GM19438 (cell line): ENCODE measurements around the gene PHC2.
"Not testable (repeated sequence)": the region's sequence is repeated elsewhere in the genome, so short reads cannot be mapped to it uniquely, and the experiment has no call there.

Experiments
- ATAC-seq: cut with Tn5 transposase; IDR thresholded peaks from one replicate; pipeline ENCODE4 v1.9.1; 2021; ENCODE audit warnings: low read depth; ENCODE audit not compliant: unreplicated experiment

Gene PHC2

GRCh38 chr1:33299461-33300155, 131.3 kb downstream of the PHC2 start:
- no peak for ATAC-seq

GRCh38 chr1:33298623-33299277, 132.1 kb downstream of the PHC2 start:
- no peak for ATAC-seq

- ATAC-seq: no peak
Observed at GRCh38 chr1:33297911-33298622, 132.8 kb downstream of the PHC2 start.

GRCh38 chr1:33296824-33297223, 134.1 kb downstream of the PHC2 start:
- ATAC-seq: no peak

- ATAC-seq: no peak
Observed at GRCh38 chr1:33296082-33296458, 134.8 kb downstream of the PHC2 start.

- ATAC-seq: peak; percentile 82
Observed at GRCh38 chr1:33295450-33296081, 135.3 kb downstream of the PHC2 start.

- ATAC-seq: no peak
Observed at GRCh38 chr1:33295023-33295422, 135.9 kb downstream of the PHC2 start.

- no peak for ATAC-seq
Observed at GRCh38 chr1:33294071-33295010, 136.6 kb downstream of the PHC2 start.

GRCh38 chr1:33292726-33293340, 138.1 kb downstream of the PHC2 start:
- ATAC-seq: no peak

GRCh38 chr1:33290615-33291014, 140.3 kb downstream of the PHC2 start:
- ATAC-seq: not testable (repeated sequence)

- ATAC-seq: no peak
Observed at GRCh38 chr1:33289858-33290154, 141.1 kb downstream of the PHC2 start.

- no peak for ATAC-seq
Observed at GRCh38 chr1:33288976-33289857, 141.7 kb downstream of the PHC2 start.

GRCh38 chr1:33287317-33287716, 143.6 kb downstream of the PHC2 start:
- no peak for ATAC-seq

GRCh38 chr1:33286451-33287185, 144.3 kb downstream of the PHC2 start:
- no peak for ATAC-seq

GRCh38 chr1:33284049-33284448, 146.8 kb downstream of the PHC2 start:
- ATAC-seq: no peak

GRCh38 chr1:33282791-33283190, 148.1 kb downstream of the PHC2 start:
- no peak for ATAC-seq

GRCh38 chr1:33281554-33282303, 149.2 kb downstream of the PHC2 start:
- no peak for ATAC-seq
